ENCODE results near the gene DOCK8. TPM values are rescaled to one million over a fixed set of nuclear protein-coding genes. Genes with fewer than 3 reads are reported as not detected.

DOCK8 gene
- total RNA-seq, 6 experiments from 2014 or later, result 5.8 to 20.5 (median 9.5) TPM

DNA sequence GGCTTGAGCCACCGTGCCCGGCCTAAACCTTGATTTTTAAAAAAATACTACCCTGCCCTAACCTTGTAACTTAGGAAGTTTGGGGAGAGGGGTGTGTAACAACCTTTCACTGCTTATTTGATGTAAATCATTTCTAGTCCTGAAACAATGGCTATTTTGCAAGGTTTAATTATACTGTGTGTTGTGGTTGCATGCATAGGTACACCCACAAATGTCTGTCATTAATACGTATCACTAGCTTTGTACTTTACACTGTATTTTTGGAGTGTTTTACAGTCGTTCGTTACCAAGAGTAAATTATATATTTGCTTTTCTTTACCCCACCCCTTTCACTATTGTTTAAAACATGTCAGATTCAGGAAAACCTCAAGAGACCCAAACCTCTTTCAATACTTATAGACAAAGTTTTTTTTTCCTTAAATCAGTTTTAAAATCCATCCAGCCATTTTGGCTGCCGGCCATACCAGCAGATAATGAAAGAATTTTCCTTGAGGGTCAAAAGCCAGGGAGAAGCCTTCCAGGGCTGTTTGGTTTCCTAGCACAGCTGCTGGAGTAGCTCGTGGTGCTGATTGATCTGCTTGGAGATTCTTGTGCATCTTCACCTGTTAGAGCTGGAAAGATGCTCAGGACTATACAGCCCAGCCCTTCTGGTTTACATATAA, 50.7 kb downstream of the DOCK8 start:
- no peak overlapping the region for H3K4me3 ChIP-seq
- TF ChIP-seq, protein P1, sequence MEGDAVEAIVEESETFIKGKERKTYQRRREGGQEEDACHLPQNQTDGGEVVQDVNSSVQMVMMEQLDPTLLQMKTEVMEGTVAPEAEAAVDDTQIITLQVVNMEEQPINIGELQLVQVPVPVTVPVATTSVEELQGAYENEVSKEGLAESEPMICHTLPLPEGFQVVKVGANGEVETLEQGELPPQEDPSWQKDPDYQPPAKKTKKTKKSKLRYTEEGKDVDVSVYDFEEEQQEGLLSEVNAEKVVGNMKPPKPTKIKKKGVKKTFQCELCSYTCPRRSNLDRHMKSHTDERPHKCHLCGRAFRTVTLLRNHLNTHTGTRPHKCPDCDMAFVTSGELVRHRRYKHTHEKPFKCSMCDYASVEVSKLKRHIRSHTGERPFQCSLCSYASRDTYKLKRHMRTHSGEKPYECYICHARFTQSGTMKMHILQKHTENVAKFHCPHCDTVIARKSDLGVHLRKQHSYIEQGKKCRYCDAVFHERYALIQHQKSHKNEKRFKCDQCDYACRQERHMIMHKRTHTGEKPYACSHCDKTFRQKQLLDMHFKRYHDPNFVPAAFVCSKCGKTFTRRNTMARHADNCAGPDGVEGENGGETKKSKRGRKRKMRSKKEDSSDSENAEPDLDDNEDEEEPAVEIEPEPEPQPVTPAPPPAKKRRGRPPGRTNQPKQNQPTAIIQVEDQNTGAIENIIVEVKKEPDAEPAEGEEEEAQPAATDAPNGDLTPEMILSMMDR (IDR thresholded peaks at IDR 0.05), result no peak
- no peak for TF ChIP-seq POLR2A (IDR thresholded peaks at IDR 0.05)
- H3K4me1 ChIP-seq, result no peaks in the 10 kb centered on the region
- DNase-seq, result no peak
- WGBS (ENCODE audit: insufficient coverage, low coverage, low lambda C conversion rate, missing lambda C conversion rate), result 57% methylated on average over 7 of the region's 7 CpGs
- H3K27ac ChIP-seq, result no peak overlapping the region
- ATAC-seq, result no peak
- H3K36me3 ChIP-seq, result no peaks in the 10 kb centered on the region
- intact Hi-C loops (cut with DNase I), result no loop called here
- no peaks in the 10 kb centered on the region for H3K9me3 ChIP-seq
- H3K27me3 ChIP-seq, result peaks cover 0 to 3% of the 10 kb centered on the region in 2 donors

DNA sequence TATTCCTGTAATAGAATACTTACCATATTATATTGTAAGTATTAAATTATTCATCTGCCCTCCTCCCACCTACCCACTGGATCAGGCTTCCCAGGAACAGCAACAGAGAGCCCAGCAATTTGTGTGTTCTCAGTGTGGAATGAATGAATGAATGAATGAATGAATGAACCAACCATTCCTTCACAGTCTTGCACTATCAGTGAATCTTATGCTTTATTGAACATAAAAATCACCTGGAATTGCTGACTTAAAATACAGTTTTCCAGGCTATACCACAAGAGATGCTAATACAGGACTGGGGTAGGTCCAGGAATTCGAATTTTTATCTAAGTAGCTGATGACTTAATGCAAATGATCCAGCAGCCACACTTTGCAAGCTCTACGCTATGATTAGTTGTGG, 51.6 kb downstream of the DOCK8 start:
- Histone ChIP-seq H3K36me3 (no peaks in the 10 kb centered on the region), H3K4me1 (no peaks in the 10 kb centered on the region), H3K27ac (no peak overlapping the region), H3K27me3 (peaks cover 0 to 3% of the 10 kb centered on the region in 2 donors), H3K9me3 (no peaks in the 10 kb centered on the region), H3K4me3 (no peak overlapping the region)
- no peak for TF ChIP-seq POLR2A (IDR thresholded peaks at IDR 0.05)
- TF ChIP-seq, protein P1 (IDR thresholded peaks at IDR 0.05), result no peak
- intact Hi-C loops (cut with DNase I), result no loop called here
- DNase-seq, result no peak
- 71% methylated on average over 2 of the region's 2 CpGs for WGBS (ENCODE audit: insufficient coverage, low coverage, low lambda C conversion rate, missing lambda C conversion rate)
- no peak for ATAC-seq

DNA sequence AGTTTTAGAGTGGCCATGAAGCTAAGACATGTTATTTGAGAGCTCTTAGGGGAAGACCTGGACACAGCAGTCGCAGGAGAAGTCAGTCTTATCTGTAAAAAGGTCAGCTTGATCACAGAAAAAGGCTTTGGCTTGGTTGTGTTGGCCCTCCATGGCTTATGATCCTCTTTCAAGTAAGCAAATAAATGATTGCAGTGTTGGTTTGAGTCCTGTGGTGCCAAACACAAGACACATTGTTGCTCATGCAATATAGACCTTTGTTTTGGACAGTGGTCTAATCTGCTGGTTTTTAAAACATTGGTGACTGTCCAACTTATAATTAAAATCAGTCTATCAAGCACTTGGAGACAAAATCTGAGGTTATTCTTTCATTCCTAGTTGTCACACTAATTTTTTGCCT, 54.0 kb downstream of the DOCK8 start:
- H3K36me3 ChIP-seq, result no peaks in the 10 kb centered on the region
- DNase-seq (no peak), ATAC-seq (no peak)
- no peaks in the 10 kb centered on the region for H3K4me1 ChIP-seq
- H3K9me3 ChIP-seq, result no peaks in the 10 kb centered on the region
- no peaks in the 10 kb centered on the region for H3K27me3 ChIP-seq
- 17% methylated on average over 1 of the region's 1 CpG for WGBS (ENCODE audit: insufficient coverage, low coverage, low lambda C conversion rate, missing lambda C conversion rate)
- H3K4me3 ChIP-seq, result no peak overlapping the region
- intact Hi-C loops (cut with DNase I), result no loop called here
- H3K27ac ChIP-seq, result no peak overlapping the region
- TF ChIP-seq, protein P1 (IDR thresholded peaks at IDR 0.05), result no peak
- no peak for TF ChIP-seq POLR2A (IDR thresholded peaks at IDR 0.05)

DNA sequence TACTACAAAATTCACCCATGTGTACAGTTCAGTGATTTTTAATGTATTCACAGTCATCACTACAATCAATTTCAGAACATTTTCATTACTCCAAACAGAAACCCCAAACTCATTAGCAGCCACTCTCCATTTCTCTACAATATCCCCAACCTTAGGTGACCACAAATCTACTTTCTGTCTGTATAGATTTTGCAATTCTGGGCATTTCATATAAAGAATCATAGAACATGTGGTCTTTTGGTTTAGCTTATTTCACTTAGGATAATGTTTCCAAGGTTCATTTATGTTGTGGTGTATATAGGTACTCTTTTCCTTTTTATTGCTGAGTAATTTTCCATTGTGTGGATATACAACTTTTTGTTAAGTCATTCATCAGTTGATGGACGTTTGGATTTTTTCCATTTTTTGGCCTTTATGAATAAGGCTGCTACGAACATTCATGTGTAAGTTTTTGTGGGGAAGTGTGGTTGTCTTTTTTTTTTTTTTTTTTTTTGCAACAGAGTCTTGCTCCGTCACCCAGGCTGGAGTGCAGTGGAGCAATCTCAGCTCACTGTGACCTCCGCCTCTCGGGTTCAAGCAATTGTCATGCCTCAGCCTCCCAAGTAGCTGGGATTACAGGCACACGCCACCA, 54.5 kb downstream of the DOCK8 start:
- H3K4me1 ChIP-seq, result no peaks in the 10 kb centered on the region
- intact Hi-C loops (cut with DNase I), result no loop called here
- no peak for DNase-seq
- TF ChIP-seq POLR2A (IDR thresholded peaks at IDR 0.05), result no peak
- TF ChIP-seq, protein P1 (IDR thresholded peaks at IDR 0.05), result no peak
- no peaks in the 10 kb centered on the region for H3K36me3 ChIP-seq
- H3K27me3 ChIP-seq, result no peaks in the 10 kb centered on the region
- no peak for ATAC-seq
- H3K9me3 ChIP-seq, result no peaks in the 10 kb centered on the region
- no peak overlapping the region for H3K4me3 ChIP-seq
- 62% methylated on average over 6 of the region's 6 CpGs for WGBS (ENCODE audit: insufficient coverage, low coverage, low lambda C conversion rate, missing lambda C conversion rate)
- H3K27ac ChIP-seq, result no peak overlapping the region
